DMS 273 treated with DMSO at 0.1 percent for 48 hours (cell line): ENCODE data around the gene FRMPD4.

Experiments used
- DNase-seq: peaks from one replicate; lab custom pipeline; 2025; lab: John Stamatoyannopoulos, UW

The FRMPD4 gene

DNA sequence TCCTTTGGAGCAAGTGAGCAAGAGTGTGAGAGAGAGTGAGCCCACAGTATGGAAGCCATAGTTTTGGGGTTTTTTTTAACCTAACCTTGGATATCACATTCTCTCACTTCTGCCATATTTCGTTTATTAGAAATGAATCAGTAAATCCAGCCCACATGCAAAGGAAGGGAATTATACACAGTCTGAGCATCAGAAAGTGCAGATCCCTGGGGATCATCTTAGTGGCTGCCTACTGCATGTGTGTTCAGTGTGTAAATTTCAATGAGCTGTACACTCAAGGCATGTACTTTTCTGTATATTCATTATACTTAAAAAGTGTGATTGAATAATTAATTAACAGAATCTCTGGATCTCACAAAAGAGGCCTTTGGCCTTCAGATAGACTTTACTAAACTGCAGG, 519.2 kb downstream of the FRMPD4 start:
- DNase-seq: no peak

DNA sequence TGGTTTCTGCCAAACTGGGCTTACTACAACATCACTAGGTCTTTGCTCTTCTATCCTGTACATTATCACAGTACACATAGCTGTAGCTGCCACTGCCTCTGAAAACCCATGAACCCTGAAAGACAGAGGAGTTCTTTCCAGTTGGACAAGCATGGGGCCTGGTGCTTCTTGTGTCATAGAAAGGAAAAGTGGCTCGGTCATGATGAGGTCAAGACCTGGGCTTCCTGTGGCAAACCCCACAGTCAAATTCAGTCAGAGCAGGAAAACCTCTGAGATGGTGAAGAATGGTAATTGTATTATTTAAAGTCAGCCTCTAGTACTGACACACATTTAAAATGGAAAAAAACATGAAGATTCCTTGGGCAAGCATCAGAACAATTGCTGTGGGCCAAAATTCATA, 519.6 kb downstream of the FRMPD4 start:
- DNase-seq: no peak

DNA sequence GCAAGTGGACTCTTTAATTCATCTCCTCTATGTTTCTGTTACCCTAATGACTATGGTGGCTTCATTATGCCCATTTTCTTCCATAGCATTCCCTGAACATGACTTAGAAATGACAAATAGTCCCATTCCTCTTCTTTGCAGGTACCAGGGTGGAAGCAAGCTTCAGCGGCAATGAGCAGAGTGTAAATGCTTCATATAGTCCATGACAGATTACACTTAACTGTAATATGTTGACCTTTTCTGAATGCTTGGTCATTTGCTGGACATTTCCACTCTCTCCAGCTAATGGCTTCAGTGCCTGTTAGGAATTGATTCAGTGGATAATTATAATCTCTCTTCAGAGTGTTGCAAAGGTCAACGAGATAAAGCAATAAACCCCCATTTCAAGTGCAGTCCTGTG, 523.2 kb downstream of the FRMPD4 start:
- DNase-seq: no peak

DNA sequence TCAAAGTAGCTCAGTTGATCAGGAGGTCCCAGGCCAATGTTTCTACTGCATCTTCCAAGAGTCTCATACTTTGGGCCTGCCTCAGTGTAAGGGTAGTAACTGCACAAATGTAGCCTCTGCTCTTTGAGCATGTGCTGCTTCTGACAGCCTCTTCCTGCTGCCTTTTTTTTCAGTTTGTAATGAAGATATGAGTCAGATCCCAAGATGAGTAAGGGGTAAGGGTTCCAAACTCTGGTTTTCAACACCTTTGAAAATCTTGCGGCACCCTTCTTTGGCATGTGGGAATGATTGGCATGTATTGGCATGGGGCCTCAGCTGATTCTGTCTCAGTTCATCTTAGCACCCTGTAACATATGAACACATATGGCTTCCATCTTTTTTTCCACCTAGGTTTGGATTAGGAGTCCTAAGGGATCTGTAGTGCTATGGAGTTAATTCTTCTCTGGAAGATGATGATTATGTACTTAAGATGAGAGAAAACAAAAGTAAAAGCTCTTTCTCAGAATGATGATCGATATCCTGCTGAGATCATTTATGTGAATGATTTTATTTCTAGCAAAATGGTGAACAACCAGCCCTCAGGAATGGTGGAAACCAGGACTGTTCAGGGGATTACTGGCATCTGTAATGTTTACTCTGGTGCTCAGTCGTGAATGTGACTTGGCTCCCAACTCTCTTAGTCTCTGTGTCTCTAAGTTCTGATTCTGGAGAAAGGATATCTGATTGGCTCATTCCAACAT, 534.3 kb downstream of the FRMPD4 start:
- DNase-seq: no peak

DNA sequence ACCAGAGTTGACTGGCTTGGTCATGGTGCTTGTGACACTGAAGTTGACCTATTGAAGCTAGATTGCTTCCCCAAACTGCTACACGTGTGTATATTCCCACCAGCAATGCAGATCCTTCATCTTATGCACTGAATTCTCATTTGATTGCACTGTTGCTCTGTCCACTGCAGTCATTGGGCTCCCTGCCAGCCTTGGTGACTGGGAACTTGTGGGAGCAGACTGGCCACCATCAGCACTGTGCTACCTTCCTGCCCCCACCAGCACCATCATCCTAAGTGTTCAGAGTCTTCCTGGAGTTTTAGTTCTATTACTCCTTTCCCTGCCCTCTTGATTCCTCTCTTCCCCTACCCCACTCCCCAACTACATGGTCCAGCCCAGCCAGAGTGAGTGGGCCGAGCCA, 535.2 kb downstream of the FRMPD4 start:
- DNase-seq: no peak

DNA sequence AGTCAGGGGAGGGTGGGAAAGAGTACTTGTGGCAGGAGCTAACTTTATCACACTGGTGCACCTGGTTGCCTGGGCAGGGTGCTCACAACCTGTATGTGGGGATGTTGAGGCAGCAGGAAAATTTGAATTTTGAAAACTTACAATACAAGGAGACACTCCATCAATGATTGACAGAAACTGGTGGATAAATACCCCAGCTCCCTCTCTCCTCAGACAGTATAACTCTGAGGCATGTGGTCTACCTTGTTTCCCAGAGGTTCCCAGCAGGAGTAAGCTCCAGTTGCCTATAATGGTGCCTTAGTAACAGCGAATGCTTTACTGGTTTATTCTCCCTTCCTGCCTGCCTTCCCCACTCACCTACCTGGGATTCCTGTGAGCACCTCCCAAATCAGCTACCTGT, 541.2 kb downstream of the FRMPD4 start:
- DNase-seq: no peak

DNA sequence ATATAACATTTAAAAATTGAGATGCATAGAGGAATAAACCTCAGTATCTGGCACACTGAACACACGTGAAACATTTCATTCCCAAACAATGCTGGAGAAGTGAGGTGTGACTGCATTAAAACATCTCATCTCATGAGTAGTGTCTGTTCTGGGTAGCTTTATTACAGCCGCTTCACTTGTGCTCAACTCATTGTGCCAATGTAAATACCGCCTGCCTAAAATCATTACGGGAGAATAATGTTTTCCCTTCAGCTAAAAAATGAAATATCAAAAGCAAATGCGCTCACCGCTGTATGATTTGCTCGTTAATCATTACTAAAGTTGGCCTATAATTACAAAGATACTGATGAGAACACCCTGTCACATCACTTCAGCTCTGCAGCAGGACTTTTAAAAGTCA, 542.8 kb downstream of the FRMPD4 start:
- no peak for DNase-seq

DNA sequence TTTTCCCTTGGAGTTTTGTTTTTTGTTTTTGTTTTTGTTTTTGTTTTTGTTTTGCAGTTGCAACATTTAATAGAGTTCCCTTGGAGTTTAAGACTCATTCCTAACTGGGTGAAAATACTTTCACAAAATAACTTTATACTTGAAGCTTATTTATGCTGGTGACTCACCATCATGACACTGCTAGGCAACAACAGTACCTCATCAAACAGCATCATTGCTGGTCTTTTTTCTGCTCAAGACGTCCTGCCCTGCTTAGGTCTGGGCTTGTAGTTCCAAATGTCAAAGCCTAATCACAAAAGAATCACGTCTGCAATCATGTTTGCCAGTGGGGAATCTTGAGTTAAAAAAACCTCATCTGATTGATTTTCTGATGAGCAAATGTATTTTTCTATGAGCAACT, 547.3 kb downstream of the FRMPD4 start:
- DNase-seq: no peak

DNA sequence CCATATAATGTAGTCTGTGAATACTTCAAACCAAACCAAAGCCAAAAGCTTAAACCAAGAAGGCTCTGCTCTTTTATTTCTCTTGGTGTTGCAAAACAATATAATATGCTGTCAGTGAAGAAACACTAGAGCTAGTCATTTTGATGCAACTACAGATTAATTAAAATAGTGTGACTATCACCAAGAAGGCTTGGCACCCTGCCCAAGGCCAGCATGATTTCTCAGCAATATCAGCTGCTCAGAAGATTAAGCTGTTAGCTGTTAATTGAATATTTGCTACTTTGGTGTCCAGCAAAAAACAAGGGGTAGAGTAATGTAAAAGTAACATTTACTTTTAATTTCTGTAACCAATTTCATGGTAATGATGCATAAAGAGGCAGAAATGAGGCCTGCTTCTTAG, 548.1 kb downstream of the FRMPD4 start:
- no peak for DNase-seq

DNA sequence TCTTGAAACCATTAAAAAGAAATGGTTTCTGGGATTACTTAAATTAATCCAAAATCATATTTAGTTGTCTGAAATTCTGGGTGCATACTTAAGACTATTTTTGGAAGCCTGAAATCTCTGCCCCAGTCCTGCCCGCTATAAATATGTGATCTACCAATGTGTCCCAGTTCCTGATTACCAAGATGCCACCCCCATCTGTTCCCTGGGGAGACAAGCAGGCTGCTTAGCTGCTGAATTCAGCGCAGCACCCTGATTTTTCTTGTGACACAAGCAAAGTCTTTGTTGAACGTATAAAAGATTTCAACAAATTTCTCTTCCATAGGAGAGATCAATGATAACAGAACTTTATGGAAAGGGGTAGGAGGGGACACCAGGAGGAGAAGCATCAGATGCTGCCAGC, 552.4 kb downstream of the FRMPD4 start:
- DNase-seq: no peak

DNA sequence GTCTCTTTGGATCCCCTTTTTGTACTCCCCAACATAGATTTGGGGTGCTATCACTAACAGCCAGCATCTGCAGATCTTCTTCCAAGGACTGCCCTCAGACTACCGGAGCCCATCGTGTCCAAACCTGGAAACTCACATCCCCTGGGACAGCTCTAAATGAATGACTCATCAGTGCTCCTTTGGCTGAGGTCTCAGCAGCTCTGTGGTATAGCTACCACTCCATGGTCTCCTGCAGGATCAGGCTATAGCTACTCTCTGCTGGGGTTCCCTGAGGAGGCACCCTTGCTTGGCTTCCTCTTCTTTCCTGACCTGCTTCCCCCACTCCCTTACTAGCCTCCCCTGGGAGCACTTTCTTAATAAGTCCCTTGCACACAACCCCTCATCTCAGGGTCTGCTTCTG, 555.5 kb downstream of the FRMPD4 start:
- DNase-seq: no peak

DNA sequence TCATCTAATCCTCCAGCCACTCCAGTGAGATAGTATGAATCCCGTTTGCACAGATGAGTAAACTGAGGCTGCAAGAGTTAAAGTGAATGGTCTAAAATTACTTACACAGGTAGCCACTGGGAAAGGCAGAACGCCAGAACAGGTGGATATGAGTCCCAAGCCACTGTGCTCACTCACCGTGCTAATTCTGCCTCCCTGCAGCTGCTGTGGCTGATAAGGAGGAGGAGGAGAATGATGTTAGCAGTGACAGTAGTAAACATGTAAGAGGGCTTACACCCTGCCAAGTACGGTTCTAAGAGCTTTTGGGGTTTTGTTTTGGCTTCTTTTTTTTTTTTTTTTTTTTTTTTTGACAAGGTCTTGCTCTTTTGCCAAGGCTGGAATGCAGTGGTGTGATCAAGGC, 562.5 kb downstream of the FRMPD4 start:
- DNase-seq: no peak

DNA sequence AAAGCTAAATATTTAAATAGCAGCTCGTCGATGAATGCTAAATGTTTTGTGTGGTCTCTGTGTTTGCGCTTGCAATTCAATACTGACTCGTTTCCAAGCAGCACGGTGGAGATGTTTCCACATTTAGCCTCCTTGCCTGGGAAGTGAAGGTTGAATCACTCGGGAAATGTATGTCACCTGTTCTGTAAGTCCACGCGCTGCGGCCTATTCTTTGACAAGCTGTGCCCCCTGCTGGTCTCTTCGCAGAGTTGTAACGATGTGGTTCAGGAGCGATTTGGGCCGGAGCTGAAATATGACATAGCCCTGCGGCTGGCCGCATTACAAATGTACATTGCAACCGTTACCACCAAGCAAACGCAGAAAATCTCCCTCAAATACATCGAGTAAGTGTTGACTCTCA, 563.4 kb downstream of the FRMPD4 start:
- DNase-seq: peak; percentile 21

DNA sequence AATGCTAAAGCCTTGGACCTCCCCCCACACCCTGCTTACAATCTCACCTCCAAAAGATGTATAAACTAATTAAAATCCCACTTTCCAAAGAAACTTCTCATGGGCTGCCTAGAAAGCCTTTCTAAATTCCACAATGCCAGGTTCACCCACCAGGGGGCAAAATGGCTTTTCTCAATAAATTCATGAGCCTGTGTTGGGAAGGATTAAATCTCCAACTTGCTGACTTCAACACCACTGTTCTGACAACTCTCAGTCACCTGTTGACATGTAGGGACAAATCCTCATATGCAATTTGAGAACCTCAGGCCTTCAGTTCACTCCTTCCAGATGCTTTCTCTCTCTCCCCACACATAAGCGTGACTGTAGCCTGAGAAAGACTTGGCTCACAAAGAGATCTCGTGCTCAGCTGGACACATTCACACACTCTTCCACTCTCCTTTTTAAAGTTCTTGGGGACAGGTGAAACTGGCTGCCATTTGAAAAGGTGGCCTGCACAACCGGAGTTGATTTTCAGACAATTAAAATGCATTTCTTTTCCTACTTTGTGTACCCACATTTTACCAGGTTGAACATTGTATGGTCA, 564.3 kb downstream of the FRMPD4 start:
- no peak for DNase-seq

DNA sequence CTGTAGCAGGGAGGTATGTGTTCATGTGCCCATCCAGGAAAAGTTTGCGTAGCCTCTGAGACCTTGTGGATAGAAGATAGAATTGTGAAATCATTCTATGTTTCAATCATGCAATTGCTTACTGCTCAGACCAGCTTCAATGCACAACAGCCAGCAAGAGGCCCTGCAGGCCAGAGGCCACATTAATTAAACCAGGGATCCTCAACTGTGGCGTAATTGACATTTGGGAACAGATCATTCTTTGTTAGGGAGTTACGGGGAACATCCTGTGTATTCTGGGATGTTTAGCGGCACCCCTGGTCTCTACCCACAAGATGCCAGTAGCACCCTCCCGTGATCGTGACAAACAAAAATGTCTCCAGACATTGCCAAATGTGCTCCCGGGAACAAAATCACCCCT, 566.4 kb downstream of the FRMPD4 start:
- no peak for DNase-seq

DNA sequence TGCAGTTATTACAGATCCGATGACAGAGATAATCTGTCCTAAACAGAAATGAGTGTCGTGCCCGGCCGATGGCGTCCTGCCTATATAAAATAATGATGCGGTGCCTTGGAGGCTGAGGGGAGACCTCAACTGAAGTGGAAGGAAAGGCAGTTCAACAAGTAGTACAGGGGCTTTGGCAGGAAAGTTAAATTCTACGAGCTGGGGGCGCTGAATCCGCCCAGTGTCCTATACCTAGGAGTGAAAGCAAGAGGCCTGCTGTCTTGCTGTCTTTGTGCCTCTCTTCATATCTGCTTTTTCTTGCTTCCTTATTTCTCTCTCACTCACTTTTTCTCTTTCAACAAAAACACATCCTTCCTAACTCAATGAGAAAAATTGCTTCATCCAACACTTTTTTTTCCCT, 570.8 kb downstream of the FRMPD4 start:
- DNase-seq: no peak

DNA sequence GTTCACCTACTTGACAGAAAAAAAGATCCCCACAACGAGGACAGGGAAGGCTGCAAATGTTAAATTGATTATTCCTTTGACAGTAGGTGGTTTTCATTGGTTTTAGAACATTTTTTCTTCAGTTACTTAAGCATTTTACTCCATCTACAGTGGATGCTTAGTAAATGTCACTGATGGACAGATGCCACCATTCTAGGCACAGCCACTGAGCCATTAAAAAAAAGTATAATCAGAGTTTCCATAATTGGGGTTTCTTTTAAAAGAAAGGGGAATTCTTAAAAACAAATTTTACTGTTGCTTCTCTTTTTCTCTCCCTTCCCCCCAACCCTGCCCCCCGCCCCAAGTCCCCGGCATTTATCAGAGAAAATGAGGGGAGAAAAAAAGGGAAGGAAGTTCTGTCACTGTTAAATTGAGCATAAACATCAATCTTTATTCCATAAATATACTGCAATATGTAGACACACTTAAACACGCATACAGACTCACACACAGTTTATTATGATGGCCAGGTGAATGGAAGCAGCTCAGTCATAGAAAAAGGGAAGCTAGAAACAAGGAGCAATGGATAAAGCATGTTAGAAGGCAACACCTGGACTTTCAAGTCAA, 573.3 kb downstream of the FRMPD4 start:
- no peak for DNase-seq

DNA sequence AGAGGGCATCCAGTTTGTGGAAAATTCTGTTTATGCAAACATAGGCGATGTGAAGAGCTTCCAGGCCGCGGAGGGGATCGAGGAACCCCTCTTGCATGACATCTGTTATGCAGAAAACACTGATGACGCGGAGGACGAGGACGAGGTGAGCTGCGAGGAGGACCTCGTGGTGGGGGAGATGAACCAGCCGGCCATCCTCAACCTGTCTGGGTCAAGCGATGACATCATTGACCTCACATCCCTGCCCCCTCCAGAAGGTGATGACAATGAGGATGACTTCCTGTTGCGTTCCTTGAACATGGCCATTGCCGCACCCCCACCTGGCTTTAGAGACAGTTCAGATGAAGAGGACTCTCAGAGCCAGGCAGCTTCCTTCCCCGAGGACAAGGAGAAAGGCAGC, 578.3 kb downstream of the FRMPD4 start:
- DNase-seq: no peak

DNA sequence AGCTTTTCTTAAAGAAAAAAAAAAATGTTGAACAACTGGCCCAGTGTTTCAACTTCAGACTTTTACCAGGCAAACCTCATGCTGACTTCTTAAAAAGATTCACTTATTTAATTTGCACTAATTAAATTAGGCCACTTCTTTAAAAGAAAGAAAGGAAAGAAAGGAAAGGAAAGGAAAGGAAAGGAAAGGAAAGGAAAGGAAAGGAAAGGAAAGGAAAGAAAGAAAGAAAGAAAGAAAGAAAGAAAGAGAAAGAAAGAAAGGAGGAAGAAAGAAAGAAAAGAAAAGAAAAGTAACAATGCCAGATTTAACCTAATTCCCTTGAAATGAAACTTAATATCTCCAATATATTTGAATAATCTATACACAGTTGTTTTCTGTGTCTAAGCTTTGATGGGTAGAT, 581.6 kb downstream of the FRMPD4 start:
- DNase-seq: no peak

DNA sequence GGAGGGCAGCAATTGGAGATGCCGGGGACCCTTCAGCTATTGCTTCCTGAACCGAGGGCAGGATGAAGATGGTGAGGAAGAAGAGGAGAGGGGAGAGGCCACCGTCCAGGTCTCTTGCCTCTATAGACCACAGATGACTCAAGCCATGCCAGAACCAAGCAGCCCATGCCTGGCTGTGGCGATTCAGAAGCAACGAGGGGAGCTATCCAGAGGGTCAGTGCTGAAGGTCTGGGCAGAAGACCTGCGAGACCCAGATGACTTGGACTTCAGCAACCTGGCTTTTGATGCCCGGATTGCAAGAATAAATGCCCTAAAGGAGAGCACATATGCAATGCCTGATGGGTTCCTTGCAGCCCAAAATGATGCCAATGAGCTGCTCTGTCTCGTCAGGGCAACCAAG, 582.8 kb downstream of the FRMPD4 start:
- DNase-seq: no peak

DNA sequence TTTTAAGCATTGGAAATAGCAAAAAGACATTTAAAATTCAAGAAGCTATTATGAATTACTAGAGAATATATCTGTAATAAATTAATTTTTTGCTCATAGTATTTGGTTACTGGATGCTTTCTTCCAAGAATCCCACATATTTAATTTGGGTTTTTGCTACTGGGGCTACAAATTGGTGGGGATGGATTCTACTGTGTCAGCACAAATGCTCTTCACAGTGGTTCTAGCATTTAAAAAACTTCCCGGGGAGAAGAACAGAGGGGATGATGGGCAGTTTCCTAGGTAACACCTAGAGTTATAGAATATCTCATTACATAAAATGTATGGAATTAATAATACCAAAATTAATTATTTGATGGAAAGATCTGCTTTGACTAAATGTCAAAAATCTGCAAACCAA, 584.0 kb downstream of the FRMPD4 start:
- no peak for DNase-seq

DNA sequence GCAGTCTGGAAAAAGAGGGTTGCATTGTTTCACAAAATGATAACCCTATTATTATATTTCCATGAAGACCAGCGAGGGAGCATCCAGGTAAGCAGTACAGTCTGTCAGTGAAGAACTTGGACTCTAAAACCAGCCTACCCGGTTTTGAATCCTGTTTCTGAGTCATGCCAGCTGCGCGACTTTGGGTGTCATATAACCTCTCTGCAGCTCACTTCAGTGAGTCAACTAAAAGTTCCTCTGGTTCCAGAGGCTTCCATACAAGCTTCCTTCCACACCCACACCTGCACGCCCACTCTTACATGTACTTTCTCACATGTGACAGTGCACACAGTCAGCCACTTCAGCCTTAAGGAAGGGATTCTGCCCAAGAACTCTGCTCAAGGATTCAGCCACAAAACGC, 603.1 kb downstream of the FRMPD4 start:
- no peak for DNase-seq

DNA sequence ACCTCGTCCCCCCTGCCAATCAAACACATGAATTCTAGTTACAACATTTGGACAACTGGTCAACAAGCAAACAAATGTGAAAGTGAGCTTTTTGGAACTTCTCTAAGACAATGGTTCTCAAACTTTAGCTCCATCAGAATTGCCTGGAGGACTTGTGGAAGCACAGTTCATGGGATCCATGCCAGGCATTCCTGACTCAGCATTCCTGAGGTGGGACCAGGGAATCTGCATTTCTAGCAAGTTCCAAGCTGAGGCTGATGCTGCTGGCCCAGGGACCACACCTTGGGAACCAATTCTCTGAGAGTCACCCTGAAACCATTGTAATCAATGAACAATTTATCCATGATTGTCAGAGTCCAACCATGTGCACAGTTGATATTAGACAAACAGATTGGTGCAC, 609.2 kb downstream of the FRMPD4 start:
- DNase-seq: no peak

DNA sequence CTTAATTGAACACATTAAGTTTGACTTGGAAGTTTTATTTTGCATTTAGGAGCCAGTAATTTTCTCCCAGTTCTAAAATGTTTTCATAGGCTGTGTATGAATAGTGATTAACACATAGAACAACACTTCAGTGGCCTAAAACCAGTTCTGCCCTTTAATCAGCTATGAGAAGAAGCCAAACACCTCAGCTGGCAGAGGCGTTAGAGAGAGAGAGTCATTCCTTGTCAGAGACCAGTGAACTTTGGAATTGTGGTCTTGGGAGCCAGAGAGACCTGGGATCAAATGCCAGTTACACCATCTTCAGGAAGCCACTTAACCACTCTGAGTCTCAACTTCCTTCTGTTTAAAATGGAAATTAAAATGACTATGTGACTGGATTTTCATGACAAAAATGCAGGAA, 613.6 kb downstream of the FRMPD4 start:
- no peak for DNase-seq
